Measurements from ENCODE around the gene MX2.

Gene MX2

GRCh38 chr21:41326414-41327080 is 35.3 kb upstream of the MX2 start:
- no peak for TF ChIP-seq CTCF (IDR thresholded peaks at IDR 0.05; ENCODE audit: borderline replicate concordance, insufficient read depth, low read depth, low read length)
- no peak overlapping the region for H3K4me3 ChIP-seq (ENCODE audit: low read depth, low read length)

- no peak for TF ChIP-seq CTCF (IDR thresholded peaks at IDR 0.05; ENCODE audit: borderline replicate concordance, insufficient read depth, low read depth, low read length)
- no peak overlapping the region for H3K4me3 ChIP-seq (ENCODE audit: low read depth, low read length)
These were observed 34.1 kb upstream of the MX2 start for GRCh38 chr21:41327753-41328152.

- no peak overlapping the region for H3K4me3 ChIP-seq (ENCODE audit: low read depth, low read length)
- no peak for TF ChIP-seq CTCF (IDR thresholded peaks at IDR 0.05; ENCODE audit: borderline replicate concordance, insufficient read depth, low read depth, low read length)
These were observed 32.9 kb upstream of the MX2 start for GRCh38 chr21:41328660-41329607.

GRCh38 chr21:41333752-41334151 is 28.1 kb upstream of the MX2 start:
- no peak for TF ChIP-seq CTCF (IDR thresholded peaks at IDR 0.05; ENCODE audit: borderline replicate concordance, insufficient read depth, low read depth, low read length)

GRCh38 chr21:41337515-41337914 is 24.3 kb upstream of the MX2 start:
- TF ChIP-seq CTCF (IDR thresholded peaks at IDR 0.05; ENCODE audit: borderline replicate concordance, insufficient read depth, low read depth, low read length), result no peak
- H3K4me3 ChIP-seq (ENCODE audit: low read depth, low read length), result no peak overlapping the region

More at GRCh38 chr21:41333752-41334151, 28.1 kb upstream of the MX2 start:
- H3K4me3 ChIP-seq (ENCODE audit: low read depth, low read length), result no peak overlapping the region

- no peak for TF ChIP-seq CTCF (IDR thresholded peaks at IDR 0.05; ENCODE audit: borderline replicate concordance, insufficient read depth, low read depth, low read length)
- no peak overlapping the region for H3K4me3 ChIP-seq (ENCODE audit: low read depth, low read length)
These were observed 23.4 kb upstream of the MX2 start for GRCh38 chr21:41338455-41338854.

Measured in GM12875 (cell line).